HEK293 (cell line): Measurements from ENCODE around the gene UFC1.
A peak's percentile ranks its signal among the peaks of the same experiment; 100 is the strongest.

Experiments
- CTCF ChIA-PET: fragments of 350-600 bp; formaldehyde crosslinking; extraction: SDS; loops from one replicate; lab custom pipeline; 2021; ENCODE audit warnings: antibody characterized with exemption; lab: Yijun Ruan, JAX
- POLR2A ChIA-PET: fragments of 300-600 bp; formaldehyde crosslinking; extraction: SDS; loops from one replicate; lab custom pipeline; 2020; ENCODE audit warnings: antibody characterized with exemption, inconsistent platforms; lab: Yijun Ruan, JAX
- H3K27ac ChIP-seq: fragments of 200-500 bp; sonication (Bioruptor generic); 2 replicates; pipeline ENCODE4 v1.5.1; 2014; ENCODE audit warnings: low read depth, low read length, control low read depth, inconsistent platforms; ENCODE audit errors: extremely low read depth
- H3K36me3 ChIP-seq, 2 experiments: fragments of 200-500 bp in 1 of 2; sonication (Bioruptor generic) in 1 of 2; 1 replicate in 1 of 2; 2 replicates in 1 of 2; pipeline ENCODE4 v1.5.1; 2014 to 2017; ENCODE audit warnings: inconsistent platforms in 2 of 2, low read length in 2 of 2; ENCODE audit not compliant: control insufficient read depth in 2 of 2, insufficient read depth in 1 of 2
- H3K4me1 ChIP-seq: fragments of 200-500 bp; sonication (Bioruptor generic); 2 replicates; pipeline ENCODE4 v1.5.1; 2014; ENCODE audit warnings: mild to moderate bottlenecking, low read length, inconsistent platforms; ENCODE audit not compliant: control insufficient read depth, insufficient read depth
- H3K4me3 ChIP-seq: 2 replicates; pipeline ENCODE4 v1.5.1; 2011; ENCODE audit warnings: low read depth, mild to moderate bottlenecking, control low read depth, low read length, moderate library complexity
- H3K9me3 ChIP-seq: fragments of 200-500 bp; sonication (Bioruptor generic); 2 replicates; pipeline ENCODE4 v1.5.1; 2014; ENCODE audit warnings: low read depth, low read length, inconsistent platforms; ENCODE audit not compliant: control insufficient read depth, insufficient read depth
- ATF2 ChIP-seq: fragments of 450-650 bp; formaldehyde crosslinking; IDR thresholded peaks from 2 replicates; pipeline ENCODE4 v1.5.1; 2016; ENCODE audit warnings: missing biosample characterization, missing genetic modification characterization, low read depth
- BCL6B ChIP-seq: fragments of 450-650 bp; formaldehyde crosslinking; IDR thresholded peaks from 2 replicates; pipeline ENCODE4 v1.5.1; 2017; ENCODE audit warnings: missing biosample characterization, missing genetic modification characterization
- GLIS2 ChIP-seq: fragments of 450-650 bp; formaldehyde crosslinking; IDR thresholded peaks from 2 replicates; pipeline ENCODE4 v1.5.1; 2016; ENCODE audit warnings: missing biosample characterization, missing genetic modification characterization
- KLF7 ChIP-seq: fragments of 450-650 bp; formaldehyde crosslinking; IDR thresholded peaks from 2 replicates; pipeline ENCODE4 v1.5.1; 2016; ENCODE audit warnings: missing biosample characterization, missing genetic modification characterization, borderline replicate concordance
- MYNN ChIP-seq: fragments of 450-650 bp; formaldehyde crosslinking; IDR thresholded peaks from 2 replicates; pipeline ENCODE4 v1.5.1; 2016; ENCODE audit warnings: missing biosample characterization, missing genetic modification characterization, borderline replicate concordance
- SCRT1 ChIP-seq: fragments of 450-650 bp; formaldehyde crosslinking; IDR thresholded peaks from 2 replicates; pipeline ENCODE4 v1.5.1; 2016; ENCODE audit warnings: missing biosample characterization, missing genetic modification characterization, borderline replicate concordance
- SCRT2 ChIP-seq: fragments of 450-650 bp; formaldehyde crosslinking; IDR thresholded peaks from 2 replicates; pipeline ENCODE4 v1.5.1; 2016; ENCODE audit warnings: missing biosample characterization, missing genetic modification characterization
- WT1 ChIP-seq: fragments of 450-650 bp; formaldehyde crosslinking; IDR thresholded peaks from 2 replicates; pipeline ENCODE4 v1.5.1; 2016; ENCODE audit warnings: missing biosample characterization, missing genetic modification characterization
- ZNF112 ChIP-seq: fragments of 450-650 bp; formaldehyde crosslinking; IDR thresholded peaks from 2 replicates; pipeline ENCODE4 v1.5.0; 2017; ENCODE audit warnings: missing biosample characterization, missing genetic modification characterization
- ZNF140 ChIP-seq: fragments of 450-650 bp; formaldehyde crosslinking; IDR thresholded peaks from 2 replicates; pipeline ENCODE4 v1.5.1; 2016; ENCODE audit warnings: missing biosample characterization, missing genetic modification characterization
- ZNF157 ChIP-seq: fragments of 450-650 bp; formaldehyde crosslinking; IDR thresholded peaks from 2 replicates; pipeline ENCODE4 v1.5.1; 2016; ENCODE audit warnings: missing biosample characterization, missing genetic modification characterization
- ZNF341 ChIP-seq: fragments of 450-650 bp; formaldehyde crosslinking; IDR thresholded peaks from 2 replicates; pipeline ENCODE4; 2016; ENCODE audit warnings: low read depth, missing biosample characterization, missing genetic modification characterization
- ZNF354C ChIP-seq: fragments of 450-650 bp; formaldehyde crosslinking; IDR thresholded peaks from 2 replicates; pipeline ENCODE4 v1.5.1; 2016; ENCODE audit warnings: missing biosample characterization, missing genetic modification characterization, low read depth, borderline replicate concordance
- ZNF366 ChIP-seq: fragments of 450-650 bp; formaldehyde crosslinking; conservative IDR thresholded peaks from 2 replicates; pipeline ENCODE4 v1.5.1; 2016; ENCODE audit warnings: missing biosample characterization, missing genetic modification characterization
- ZNF394 ChIP-seq: fragments of 450-650 bp; formaldehyde crosslinking; IDR thresholded peaks from 2 replicates; pipeline ENCODE4 v1.5.1; 2016; ENCODE audit warnings: missing biosample characterization, missing genetic modification characterization, mild to moderate bottlenecking, moderate library complexity, borderline replicate concordance
- ZNF426 ChIP-seq: fragments of 450-650 bp; formaldehyde crosslinking; IDR thresholded peaks from 2 replicates; pipeline ENCODE4 v1.5.1; 2017; ENCODE audit warnings: missing biosample characterization, missing genetic modification characterization, mild to moderate bottlenecking, inconsistent platforms, moderate library complexity
- ZNF473 ChIP-seq: fragments of 450-650 bp; formaldehyde crosslinking; IDR thresholded peaks from 2 replicates; pipeline ENCODE4 v1.5.1; 2017; ENCODE audit warnings: missing biosample characterization, missing genetic modification characterization
- ZNF544 ChIP-seq: fragments of 450-650 bp; formaldehyde crosslinking; IDR thresholded peaks from 2 replicates; pipeline ENCODE4 v1.5.0; 2017; ENCODE audit warnings: missing biosample characterization, missing genetic modification characterization
- ZNF610 ChIP-seq: fragments of 450-650 bp; formaldehyde crosslinking; IDR thresholded peaks from 2 replicates; pipeline ENCODE4 v1.5.1; 2016; ENCODE audit warnings: missing biosample characterization, missing genetic modification characterization, borderline replicate concordance
- ZNF623 ChIP-seq: fragments of 450-650 bp; formaldehyde crosslinking; IDR thresholded peaks from 2 replicates; pipeline ENCODE4 v1.5.1; 2016; ENCODE audit warnings: missing biosample characterization, missing genetic modification characterization
- ZNF660 ChIP-seq: fragments of 450-650 bp; IDR thresholded peaks from 2 replicates; pipeline ENCODE4 v1.5.1; 2018; ENCODE audit warnings: missing biosample characterization, mild to moderate bottlenecking, missing genetic modification characterization
- ZNF768 ChIP-seq: fragments of 450-650 bp; formaldehyde crosslinking; IDR thresholded peaks from 2 replicates; pipeline ENCODE4 v1.5.1; 2018; ENCODE audit warnings: missing biosample characterization, mild to moderate bottlenecking, missing genetic modification characterization
- ZNF837 ChIP-seq: fragments of 450-650 bp; formaldehyde crosslinking; IDR thresholded peaks from 2 replicates; pipeline ENCODE4 v1.5.1; 2016; ENCODE audit warnings: missing biosample characterization, missing genetic modification characterization
- ZXDB ChIP-seq: fragments of 450-650 bp; formaldehyde crosslinking; IDR thresholded peaks from 2 replicates; pipeline ENCODE4 v1.5.1; 2016; ENCODE audit warnings: missing biosample characterization, missing genetic modification characterization

UFC1 gene

DNA sequence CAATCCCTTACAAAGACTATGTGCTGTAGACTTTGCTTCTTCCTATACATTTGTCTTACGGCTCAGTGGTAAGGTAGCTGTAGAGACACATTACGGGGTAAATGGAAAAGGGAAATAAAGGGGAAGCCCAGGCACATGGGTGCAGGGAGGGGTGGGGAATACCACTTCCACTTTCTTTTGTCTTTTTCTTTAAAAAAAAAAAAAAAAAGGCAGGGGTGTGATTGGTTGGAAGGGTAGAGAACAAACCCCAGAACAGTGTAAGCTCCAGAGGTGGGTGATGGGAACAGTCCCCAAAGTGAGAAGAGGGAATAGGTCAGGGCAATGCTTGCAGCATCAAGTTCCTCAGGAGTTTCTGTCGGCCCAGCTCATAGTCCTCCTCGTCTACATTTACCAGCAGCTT lies 31.9 kb upstream of the UFC1 start:
- ChIA-PET CTCF (interaction anchor here (0.6 to 1.0 kb wide), 5 partner anchors 15 to 43 kb away, joined by 3 read pairs; partner anchors contain the start of gene KLHDC9), POLR2A (interaction anchor here (0.7 to 1.0 kb wide), 2 partner anchors 9 to 76 kb away, joined by 3 read pairs; partner anchors contain the start of gene USF1)
- Histone ChIP-seq H3K9me3 (no peaks in the 10 kb centered on the region), H3K4me3 (no peak overlapping the region), H3K36me3 (peaks cover 20 to 77% of the 10 kb centered on the region in 2 experiments), H3K27ac (no peak overlapping the region), H3K4me1 (peaks cover 7% of the 10 kb centered on the region)
- TF ChIP-seq ZNF140 (tag by site-specific recombination) (no peak), ATF2 (tag by site-specific recombination) (no peak), MYNN (tag by site-specific recombination) (no peak), WT1 (no peak), ZNF426 (tag by site-specific recombination) (no peak)

DNA sequence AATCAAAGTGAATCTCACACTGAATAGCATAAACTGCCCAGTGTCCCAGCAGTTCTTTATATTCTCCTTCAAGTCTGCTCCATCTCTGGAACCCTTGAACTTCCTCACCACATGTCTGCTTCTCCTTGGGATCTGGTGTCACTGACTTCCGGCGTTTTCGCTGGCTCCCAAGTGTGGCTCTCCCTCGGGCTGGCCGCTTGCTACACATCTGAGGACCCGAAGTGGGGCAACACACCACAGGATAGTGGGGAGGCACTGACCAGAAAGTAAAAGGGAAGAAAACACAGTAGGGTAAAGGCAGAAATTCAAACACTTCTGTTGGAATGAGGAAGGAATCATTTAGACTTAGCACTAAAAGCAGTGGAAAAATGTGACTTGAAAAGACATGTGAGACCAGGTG lies 30.8 kb upstream of the UFC1 start:
- POLR2A ChIA-PET = interaction anchor here (0.6 kb wide), 1 partner anchor 15 kb away, joined by 3 read pairs; no protein-coding TSS in a partner anchor
- Histone ChIP-seq H3K4me1 (peaks cover 7% of the 10 kb centered on the region), H3K27ac (no peak overlapping the region), H3K4me3 (no peak overlapping the region), H3K36me3 (peaks cover 20 to 89% of the 10 kb centered on the region in 2 experiments), H3K9me3 (no peaks in the 10 kb centered on the region)
- CTCF ChIA-PET = interaction anchor here (0.6 kb wide), 1 partner anchor 48 kb away, joined by 3 read pairs; no protein-coding TSS in a partner anchor
- TF ChIP-seq ZNF112 (tag by site-specific recombination) (no peak), ZNF610 (tag by site-specific recombination) (no peak), ZNF366 (tag by site-specific recombination) (no peak), ZNF837 (tag by site-specific recombination) (no peak), ZNF473 (no peak), ZNF768 (tag by site-specific recombination) (no peak), ZNF660 (tag by site-specific recombination) (no peak), ZNF157 (no peak), ZNF544 (tag by site-specific recombination) (no peak), ZNF354C (no peak), ZNF341 (no peak), KLF7 (no peak), BCL6B (tag by site-specific recombination) (no peak), GLIS2 (tag by site-specific recombination) (no peak), ZNF623 (tag by site-specific recombination) (no peak), ZNF394 (no peak)

GRCh38 chr1:161127649-161128048 lies 26.1 kb upstream of the UFC1 start:
- ChIA-PET POLR2A (interaction anchor here (1.0 kb wide), 1 partner anchor 10 kb away, joined by 4 read pairs; the partner anchor contains the start of genes NIT1 and PFDN2), CTCF (interaction anchor here (0.7 to 1.2 kb wide), 3 partner anchors 10 to 961 kb away, joined by 3 to 4 read pairs (median 4); partner anchors contain the start of gene KLHDC9)
- H3K4me1 ChIP-seq = 0 out of 2 replicates have a peak, but pooled peaks cover 2% of the 10 kb centered on the region
- H3K27ac ChIP-seq = no peak overlapping the region
- no peak for TF ChIP-seq ZXDB (tag by site-specific recombination)
- TF ChIP-seq SCRT1 (tag by site-specific recombination) = peak; percentile 90
- TF ChIP-seq SCRT2 (tag by site-specific recombination) = peak; percentile 96
- H3K4me3 ChIP-seq = no peak overlapping the region
- H3K9me3 ChIP-seq = no peaks in the 10 kb centered on the region
- peaks cover 11 to 73% of the 10 kb centered on the region in 2 experiments for H3K36me3 ChIP-seq
